Measurements from ENCODE around the gene DAAM1. TPM values are rescaled to one million over a fixed set of nuclear protein-coding genes. Genes with fewer than 3 reads are reported as not detected.

Gene DAAM1
- total RNA-seq, 4 donors from 2014 or later, result 40.0 to 86.7 (median 57.6) TPM

DNA sequence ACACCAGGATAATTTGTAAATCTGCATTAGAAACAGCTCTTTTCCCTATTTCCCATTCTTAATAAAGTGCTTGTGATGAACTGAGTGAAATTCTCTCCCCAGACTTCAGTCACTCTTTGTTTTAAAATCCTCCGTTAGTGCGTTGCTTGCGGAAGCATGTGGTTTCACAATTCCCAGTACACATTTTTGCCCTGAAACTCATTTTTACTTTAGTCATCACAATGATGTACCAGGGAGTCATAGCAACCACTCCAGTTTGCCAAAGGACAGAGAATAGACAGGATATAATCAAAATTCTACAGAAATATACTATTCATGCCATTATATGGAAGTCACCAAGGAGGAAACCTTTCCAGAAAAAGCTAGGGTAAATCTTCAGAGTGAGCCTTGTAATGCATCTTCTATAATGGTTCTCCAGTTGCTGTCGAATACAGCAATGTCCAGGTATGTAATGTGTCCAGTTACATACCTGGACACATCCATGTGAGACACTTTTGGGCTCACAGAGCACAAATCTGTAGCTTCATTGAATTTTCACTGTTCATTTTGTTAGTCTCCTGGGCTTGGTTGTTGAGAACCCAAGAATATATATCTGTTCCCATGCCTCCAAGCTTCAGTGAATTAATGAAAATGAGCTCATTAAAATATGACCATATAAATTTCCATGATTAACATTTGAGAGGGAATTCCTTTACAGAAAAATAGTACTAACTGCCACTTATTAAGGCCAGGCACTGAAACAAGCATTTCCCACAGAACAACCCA, 219.0 kb downstream of the DAAM1 start:
- DNase-seq (ENCODE audit: low spot score in 2 of 2), result no peak
- no peak overlapping the region for H3K4me3 ChIP-seq
- no peaks in the 10 kb centered on the region for H3K36me3 ChIP-seq
- TF ChIP-seq, protein P1, sequence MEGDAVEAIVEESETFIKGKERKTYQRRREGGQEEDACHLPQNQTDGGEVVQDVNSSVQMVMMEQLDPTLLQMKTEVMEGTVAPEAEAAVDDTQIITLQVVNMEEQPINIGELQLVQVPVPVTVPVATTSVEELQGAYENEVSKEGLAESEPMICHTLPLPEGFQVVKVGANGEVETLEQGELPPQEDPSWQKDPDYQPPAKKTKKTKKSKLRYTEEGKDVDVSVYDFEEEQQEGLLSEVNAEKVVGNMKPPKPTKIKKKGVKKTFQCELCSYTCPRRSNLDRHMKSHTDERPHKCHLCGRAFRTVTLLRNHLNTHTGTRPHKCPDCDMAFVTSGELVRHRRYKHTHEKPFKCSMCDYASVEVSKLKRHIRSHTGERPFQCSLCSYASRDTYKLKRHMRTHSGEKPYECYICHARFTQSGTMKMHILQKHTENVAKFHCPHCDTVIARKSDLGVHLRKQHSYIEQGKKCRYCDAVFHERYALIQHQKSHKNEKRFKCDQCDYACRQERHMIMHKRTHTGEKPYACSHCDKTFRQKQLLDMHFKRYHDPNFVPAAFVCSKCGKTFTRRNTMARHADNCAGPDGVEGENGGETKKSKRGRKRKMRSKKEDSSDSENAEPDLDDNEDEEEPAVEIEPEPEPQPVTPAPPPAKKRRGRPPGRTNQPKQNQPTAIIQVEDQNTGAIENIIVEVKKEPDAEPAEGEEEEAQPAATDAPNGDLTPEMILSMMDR (IDR thresholded peaks at IDR 0.05), result no peak
- peak in 1 of 2 donors; percentile 67 for TF ChIP-seq EP300 (IDR thresholded peaks at IDR 0.05)
- 49 to 53% methylated on average over 4 of the region's 4 CpGs for WGBS, 2 donors
- H3K9me3 ChIP-seq, result peaks cover 0 to 18% (median 0%) of the 10 kb centered on the region in 4 donors
- H3K27ac ChIP-seq, result peak overlapping the region in 1 of 4 donors; percentile 62
- no peaks in the 10 kb centered on the region for H3K27me3 ChIP-seq
- H3K4me1 ChIP-seq, result peaks cover 0 to 11% (median 0%) of the 10 kb centered on the region in 4 donors

DNA sequence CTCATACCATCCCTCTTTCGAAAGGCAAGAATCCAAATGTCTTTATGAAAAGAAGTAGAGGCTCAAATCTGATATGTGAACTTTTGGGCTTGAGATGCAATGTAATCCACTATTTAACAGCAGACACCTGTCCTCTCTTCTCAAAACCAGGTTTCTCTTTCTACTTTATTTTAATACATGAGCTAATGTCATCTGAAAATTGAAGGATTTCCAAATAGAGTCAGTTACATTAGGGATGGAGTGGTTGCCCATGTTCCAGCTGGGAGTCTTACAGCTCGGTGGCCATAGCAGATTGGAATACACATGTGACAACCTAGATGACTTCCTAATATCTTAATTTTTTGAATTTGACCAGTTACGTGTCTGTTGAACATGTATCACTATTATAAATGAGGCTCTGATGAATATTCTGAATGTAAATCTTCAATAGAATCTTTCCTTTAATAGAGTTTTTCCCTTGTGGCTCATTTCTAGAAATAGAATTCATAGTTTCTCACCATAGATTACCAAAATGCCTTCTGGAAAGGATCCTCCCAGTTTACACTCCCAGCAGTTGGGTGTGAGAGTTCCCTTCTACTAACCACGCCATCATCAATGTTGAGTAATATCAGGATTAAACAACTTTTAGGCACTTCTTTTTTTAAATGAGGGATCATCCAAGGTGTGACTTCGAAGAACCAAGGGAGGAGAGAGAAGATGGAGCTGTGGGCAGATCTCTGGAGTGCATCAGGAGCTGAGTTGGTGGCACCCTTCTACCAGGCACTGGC, 227.6 kb downstream of the DAAM1 start:
- Histone ChIP-seq H3K27me3 (no peaks in the 10 kb centered on the region), H3K27ac (no peak overlapping the region), H3K36me3 (no peaks in the 10 kb centered on the region), H3K4me3 (no peak overlapping the region), H3K4me1 (no peaks in the 10 kb centered on the region), H3K9me3 (no peaks in the 10 kb centered on the region)
- no peak for TF ChIP-seq EP300 (IDR thresholded peaks at IDR 0.05)
- TF ChIP-seq POLR2A (IDR thresholded peaks at IDR 0.05), result no peak
- TF ChIP-seq, protein P1 (IDR thresholded peaks at IDR 0.05), result no peak
- WGBS, 2 donors, result 85 to 94% methylated on average over 5 of the region's 5 CpGs
- no peak for DNase-seq (ENCODE audit: low spot score in 2 of 2)

DNA sequence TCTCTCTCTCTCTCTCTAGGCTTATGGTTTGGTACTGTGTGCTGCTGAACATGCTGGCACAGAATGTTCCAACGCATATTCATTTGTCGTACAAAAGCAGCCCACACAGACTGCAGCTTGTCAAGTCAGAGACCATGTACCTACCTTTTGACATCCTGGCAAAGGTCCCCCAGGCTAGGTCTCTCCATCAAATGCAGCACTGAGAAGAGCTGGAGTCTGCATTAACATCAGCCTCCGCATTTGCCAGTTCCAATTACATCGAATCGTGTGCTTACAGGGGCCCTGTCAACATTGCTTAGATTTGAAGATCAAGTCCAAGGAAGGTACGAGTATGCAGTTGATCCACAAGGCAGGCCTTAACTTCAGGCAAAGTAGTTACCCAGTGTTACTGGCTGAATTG, 228.8 kb downstream of the DAAM1 start:
- no peaks in the 10 kb centered on the region for H3K4me1 ChIP-seq
- H3K9me3 ChIP-seq, result no peaks in the 10 kb centered on the region
- 78 to 91% methylated on average over 6 of the region's 6 CpGs for WGBS, 2 donors
- H3K36me3 ChIP-seq, result no peaks in the 10 kb centered on the region
- no peak for DNase-seq (ENCODE audit: low spot score in 2 of 2)
- no peak overlapping the region for H3K27ac ChIP-seq
- H3K27me3 ChIP-seq, result no peaks in the 10 kb centered on the region
- H3K4me3 ChIP-seq, result no peak overlapping the region
- TF ChIP-seq EP300 (IDR thresholded peaks at IDR 0.05) (no peak), POLR2A (IDR thresholded peaks at IDR 0.05) (no peak)
- TF ChIP-seq, protein P1 (IDR thresholded peaks at IDR 0.05), result no peak

DNA sequence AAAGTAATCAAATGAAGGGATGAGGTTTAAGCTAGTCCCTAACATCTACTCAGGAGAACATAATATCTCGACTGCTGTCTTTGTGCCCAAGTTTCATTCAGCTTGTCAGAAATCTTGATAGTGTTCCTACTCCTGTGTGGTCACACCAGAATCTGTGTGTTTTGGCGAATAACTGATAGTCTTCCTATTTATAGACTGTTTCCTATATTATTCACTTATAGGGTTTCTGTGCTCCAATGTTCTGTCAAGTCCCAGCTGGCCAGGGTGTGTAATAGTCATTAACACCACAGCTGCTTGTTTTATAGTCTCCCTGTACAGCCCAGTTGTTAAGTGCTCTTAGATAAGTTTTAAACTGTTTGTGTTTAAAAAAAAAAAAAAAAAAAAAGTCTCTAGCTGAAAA, 230.8 kb downstream of the DAAM1 start:
- no peak for TF ChIP-seq EP300 (IDR thresholded peaks at IDR 0.05)
- TF ChIP-seq, protein P1 (IDR thresholded peaks at IDR 0.05), result no peak
- no peak for TF ChIP-seq POLR2A (IDR thresholded peaks at IDR 0.05)
- 54 to 65% methylated on average over 2 of the region's 2 CpGs for WGBS, 2 donors
- Histone ChIP-seq H3K4me1 (no peaks in the 10 kb centered on the region), H3K27ac (peak overlapping the region in 1 of 4 donors; percentile 55), H3K9me3 (no peaks in the 10 kb centered on the region), H3K27me3 (no peaks in the 10 kb centered on the region), H3K36me3 (no peaks in the 10 kb centered on the region), H3K4me3 (no peak overlapping the region)
- no peak for DNase-seq (ENCODE audit: low spot score in 2 of 2)
